Stomach (tissue), 4 donors: ENCODE results near the gene RPS18.

Source experiments
- POLR2A ChIP-seq, 4 donors: fragments of 450-650 bp; IDR thresholded peaks; one replicate each; pipeline ENCODE4 v1.6.1; 2016; ENCODE audit warnings: antibody characterized with exemption in 4 of 4, control low read depth in 2 of 4, mild to moderate bottlenecking in 1 of 4, moderate library complexity in 1 of 4
- POLR2AphosphoS5 ChIP-seq, 3 donors: sonication (generic); formaldehyde crosslinking; IDR thresholded peaks; one replicate each; pipeline ENCODE4 v1.6.1; 2016; ENCODE audit warnings: antibody characterized with exemption in 3 of 3
- TF ChIP-seq, protein P1 (sequence below), 7 experiments: fragments of 450-650 bp in 4 of 7; fragments of 200-600 bp in 3 of 7; sonication (generic) in 3 of 7; IDR thresholded peaks; one replicate each; pipeline ENCODE4 v1.5.1; 2016 to 2019; ENCODE audit warnings: antibody characterized with exemption in 7 of 7, control low read depth in 2 of 7, mild to moderate bottlenecking in 1 of 7

- TF ChIP-seq, protein P1, sequence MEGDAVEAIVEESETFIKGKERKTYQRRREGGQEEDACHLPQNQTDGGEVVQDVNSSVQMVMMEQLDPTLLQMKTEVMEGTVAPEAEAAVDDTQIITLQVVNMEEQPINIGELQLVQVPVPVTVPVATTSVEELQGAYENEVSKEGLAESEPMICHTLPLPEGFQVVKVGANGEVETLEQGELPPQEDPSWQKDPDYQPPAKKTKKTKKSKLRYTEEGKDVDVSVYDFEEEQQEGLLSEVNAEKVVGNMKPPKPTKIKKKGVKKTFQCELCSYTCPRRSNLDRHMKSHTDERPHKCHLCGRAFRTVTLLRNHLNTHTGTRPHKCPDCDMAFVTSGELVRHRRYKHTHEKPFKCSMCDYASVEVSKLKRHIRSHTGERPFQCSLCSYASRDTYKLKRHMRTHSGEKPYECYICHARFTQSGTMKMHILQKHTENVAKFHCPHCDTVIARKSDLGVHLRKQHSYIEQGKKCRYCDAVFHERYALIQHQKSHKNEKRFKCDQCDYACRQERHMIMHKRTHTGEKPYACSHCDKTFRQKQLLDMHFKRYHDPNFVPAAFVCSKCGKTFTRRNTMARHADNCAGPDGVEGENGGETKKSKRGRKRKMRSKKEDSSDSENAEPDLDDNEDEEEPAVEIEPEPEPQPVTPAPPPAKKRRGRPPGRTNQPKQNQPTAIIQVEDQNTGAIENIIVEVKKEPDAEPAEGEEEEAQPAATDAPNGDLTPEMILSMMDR (IDR thresholded peaks at IDR 0.05): no peak
- TF ChIP-seq POLR2A (IDR thresholded peaks at IDR 0.05): no peak
- TF ChIP-seq POLR2AphosphoS5 (IDR thresholded peaks at IDR 0.05): no peak
Measured at GRCh38 chr6:33272275-33273128, 627 bp downstream of the RPS18 start.
